ENCODE data around the gene SRP9.
"Not testable (repeated sequence)": the region's sequence is repeated elsewhere in the genome, so short reads cannot be mapped to it uniquely, and the experiment has no call there.

DNA sequence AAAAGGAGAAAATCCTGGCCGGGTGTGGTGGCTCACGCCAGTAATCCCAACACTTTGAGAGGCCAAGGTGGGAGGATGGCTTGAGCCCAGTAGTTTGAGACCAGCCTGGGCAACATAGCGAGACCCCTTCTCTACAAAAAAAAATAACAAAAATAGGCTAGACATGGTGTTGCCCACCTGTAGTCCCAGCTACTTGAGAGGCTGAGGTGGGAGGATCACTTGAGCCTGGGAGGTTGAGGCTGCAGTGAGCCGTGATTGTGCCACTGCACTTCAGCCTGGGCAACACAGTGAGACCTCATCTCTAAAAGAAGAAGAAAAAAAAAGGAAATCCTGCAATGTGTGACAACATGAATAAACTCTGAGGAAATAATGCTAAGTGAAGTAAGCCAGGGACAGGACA, 58.7 kb downstream of the SRP9 start:
- TF ChIP-seq, protein P1, sequence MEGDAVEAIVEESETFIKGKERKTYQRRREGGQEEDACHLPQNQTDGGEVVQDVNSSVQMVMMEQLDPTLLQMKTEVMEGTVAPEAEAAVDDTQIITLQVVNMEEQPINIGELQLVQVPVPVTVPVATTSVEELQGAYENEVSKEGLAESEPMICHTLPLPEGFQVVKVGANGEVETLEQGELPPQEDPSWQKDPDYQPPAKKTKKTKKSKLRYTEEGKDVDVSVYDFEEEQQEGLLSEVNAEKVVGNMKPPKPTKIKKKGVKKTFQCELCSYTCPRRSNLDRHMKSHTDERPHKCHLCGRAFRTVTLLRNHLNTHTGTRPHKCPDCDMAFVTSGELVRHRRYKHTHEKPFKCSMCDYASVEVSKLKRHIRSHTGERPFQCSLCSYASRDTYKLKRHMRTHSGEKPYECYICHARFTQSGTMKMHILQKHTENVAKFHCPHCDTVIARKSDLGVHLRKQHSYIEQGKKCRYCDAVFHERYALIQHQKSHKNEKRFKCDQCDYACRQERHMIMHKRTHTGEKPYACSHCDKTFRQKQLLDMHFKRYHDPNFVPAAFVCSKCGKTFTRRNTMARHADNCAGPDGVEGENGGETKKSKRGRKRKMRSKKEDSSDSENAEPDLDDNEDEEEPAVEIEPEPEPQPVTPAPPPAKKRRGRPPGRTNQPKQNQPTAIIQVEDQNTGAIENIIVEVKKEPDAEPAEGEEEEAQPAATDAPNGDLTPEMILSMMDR (IDR thresholded peaks at IDR 0.05): not testable (repeated sequence)
- not testable (repeated sequence) for TF ChIP-seq POLR2AphosphoS5 (IDR thresholded peaks at IDR 0.05)
